GM19395 (cell line): ENCODE measurements around the gene RPTOR.
"Not testable (repeated sequence)": the region's sequence is repeated elsewhere in the genome, so short reads cannot be mapped to it uniquely, and the experiment has no call there.

Source experiments
- ATAC-seq: cut with Tn5 transposase; IDR thresholded peaks from one replicate; pipeline ENCODE4 v1.9.1; 2021; ENCODE audit warnings: mild to moderate bottlenecking, moderate library complexity; ENCODE audit not compliant: unreplicated experiment

RPTOR gene

GRCh38 chr17:80794281-80795089, 249.8 kb downstream of the RPTOR start:
- no peak for ATAC-seq

- ATAC-seq: no peak
Observed at GRCh38 chr17:80795090-80795580, 250.5 kb downstream of the RPTOR start.

- ATAC-seq: no peak
Observed at GRCh38 chr17:80795754-80796153, 251.1 kb downstream of the RPTOR start.

- no peak for ATAC-seq
Observed at GRCh38 chr17:80796430-80796861, 251.8 kb downstream of the RPTOR start.

- ATAC-seq: not testable (repeated sequence)
Observed at GRCh38 chr17:80797222-80797621, 252.6 kb downstream of the RPTOR start.

GRCh38 chr17:80797741-80798594, 253.3 kb downstream of the RPTOR start:
- no peak for ATAC-seq

- no peak for ATAC-seq
Observed at GRCh38 chr17:80798595-80799537, 254.2 kb downstream of the RPTOR start.

- ATAC-seq: no peak
Observed at GRCh38 chr17:80799538-80800480, 255.2 kb downstream of the RPTOR start.

- no peak for ATAC-seq
Observed at GRCh38 chr17:80800481-80801391, 256.1 kb downstream of the RPTOR start.

GRCh38 chr17:80802626-80803450, 258.2 kb downstream of the RPTOR start:
- no peak for ATAC-seq

- ATAC-seq: no peak
Observed at GRCh38 chr17:80803451-80804428, 259.1 kb downstream of the RPTOR start.

- ATAC-seq: no peak
Observed at GRCh38 chr17:80804466-80804865, 259.8 kb downstream of the RPTOR start.

- ATAC-seq: no peak
Observed at GRCh38 chr17:80805032-80805751, 260.6 kb downstream of the RPTOR start.

GRCh38 chr17:80807014-80807413, 262.4 kb downstream of the RPTOR start:
- no peak for ATAC-seq

- ATAC-seq: no peak
Observed at GRCh38 chr17:80807882-80808281, 263.2 kb downstream of the RPTOR start.
